Measurements from ENCODE around the gene PHYHIPL.

The PHYHIPL gene

GRCh38 chr10:59276133-59276532 lies 99.7 kb downstream of the PHYHIPL start:
- Histone ChIP-seq H3K9me3 (no peaks in the 10 kb centered on the region), H3K4me3 (no peak overlapping the region), H3K27me3 (no peaks in the 10 kb centered on the region), H3K4me1 (peaks cover 0 to 30% (median 3%) of the 10 kb centered on the region in 4 donors), H3K27ac (no peak overlapping the region), H3K36me3 (no peaks in the 10 kb centered on the region)
- no peak for DNase-seq
- intact Hi-C loops (cut with DNase I; ENCODE audit: low total_unique reads), result no loop called here
- TF ChIP-seq CTCF (IDR thresholded peaks at IDR 0.05), result no peak

- DNase-seq, result no peak
- peaks cover 0 to 22% (median 3%) of the 10 kb centered on the region in 4 donors for H3K4me1 ChIP-seq
- H3K36me3 ChIP-seq, result no peaks in the 10 kb centered on the region
- no peak overlapping the region for H3K27ac ChIP-seq
- intact Hi-C loops (cut with DNase I; ENCODE audit: low total_unique reads), result no loop called here
- H3K9me3 ChIP-seq, result no peaks in the 10 kb centered on the region
- no peak overlapping the region for H3K4me3 ChIP-seq
- TF ChIP-seq CTCF (IDR thresholded peaks at IDR 0.05), result no peak
- H3K27me3 ChIP-seq, result no peaks in the 10 kb centered on the region
Observed at GRCh38 chr10:59276919-59277318, 100.5 kb downstream of the PHYHIPL start.

GRCh38 chr10:59279476-59279875 lies 103.0 kb downstream of the PHYHIPL start:
- Histone ChIP-seq H3K9me3 (no peaks in the 10 kb centered on the region), H3K4me1 (peaks cover 0 to 22% (median 11%) of the 10 kb centered on the region in 4 donors), H3K4me3 (no peak overlapping the region), H3K27me3 (no peaks in the 10 kb centered on the region), H3K27ac (no peak overlapping the region), H3K36me3 (no peaks in the 10 kb centered on the region)
- no peak for DNase-seq
- no peak for TF ChIP-seq CTCF (IDR thresholded peaks at IDR 0.05)
- intact Hi-C loops (cut with DNase I; ENCODE audit: low total_unique reads), result no loop called here

DNA sequence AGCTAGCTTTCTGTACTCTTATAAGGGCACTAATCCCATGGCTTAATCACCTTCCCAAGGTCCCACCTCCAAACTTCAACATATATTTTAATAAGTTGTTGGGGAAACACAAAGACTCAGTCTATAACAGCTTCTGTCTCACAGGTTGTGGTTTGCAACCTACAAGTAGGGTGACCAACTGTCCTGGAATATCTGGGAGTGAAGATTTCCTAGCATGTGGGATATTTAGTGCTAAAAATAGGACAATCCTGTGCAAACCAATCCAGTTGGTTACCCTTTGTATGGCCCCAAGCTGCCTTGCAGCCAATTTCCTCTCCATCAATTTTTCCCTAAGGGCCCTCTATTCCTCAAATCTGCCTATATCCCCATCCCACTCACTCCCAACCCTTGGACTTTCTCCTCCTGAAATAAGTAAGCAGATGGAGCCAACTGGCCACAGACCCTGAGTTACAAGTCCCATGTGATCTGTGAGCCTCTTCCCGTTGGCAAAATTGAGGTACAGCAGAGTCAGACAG lies 103.6 kb downstream of the PHYHIPL start:
- intact Hi-C loops (cut with DNase I; ENCODE audit: low total_unique reads), result no loop called here
- no peak for DNase-seq
- Histone ChIP-seq H3K4me3 (no peak overlapping the region), H3K36me3 (no peaks in the 10 kb centered on the region), H3K27ac (no peak overlapping the region), H3K27me3 (no peaks in the 10 kb centered on the region), H3K4me1 (peaks cover 0 to 27% (median 14%) of the 10 kb centered on the region in 4 donors), H3K9me3 (no peaks in the 10 kb centered on the region)
- no peak for TF ChIP-seq CTCF (IDR thresholded peaks at IDR 0.05)

DNA sequence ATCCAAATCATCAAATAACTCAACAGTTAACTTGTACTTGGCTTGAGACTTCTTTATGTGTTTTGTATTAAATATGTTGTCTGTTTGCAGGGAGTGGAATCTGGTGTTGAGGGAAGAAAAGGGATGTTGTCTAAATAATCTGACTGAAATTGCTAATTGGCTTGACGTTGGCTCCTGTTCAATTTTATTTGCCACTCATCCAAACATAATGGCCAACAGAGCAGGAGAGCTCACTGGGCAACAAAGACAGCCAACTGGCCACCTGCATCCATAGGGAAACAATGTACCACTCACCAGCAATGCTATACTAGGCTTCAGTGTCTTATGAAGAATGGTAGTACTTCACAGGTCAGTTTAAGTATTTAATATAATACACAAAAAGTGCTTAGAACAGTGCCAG lies 105.4 kb downstream of the PHYHIPL start:
- no peaks in the 10 kb centered on the region for H3K27me3 ChIP-seq
- TF ChIP-seq CTCF (IDR thresholded peaks at IDR 0.05), result no peak
- no peak for DNase-seq
- no peaks in the 10 kb centered on the region for H3K9me3 ChIP-seq
- H3K36me3 ChIP-seq, result no peaks in the 10 kb centered on the region
- H3K27ac ChIP-seq, result no peak overlapping the region
- H3K4me1 ChIP-seq, result peaks cover 0 to 35% (median 15%) of the 10 kb centered on the region in 4 donors
- intact Hi-C loops (cut with DNase I; ENCODE audit: low total_unique reads), result no loop called here
- H3K4me3 ChIP-seq, result no peak overlapping the region
